Natural killer cell (primary cell): ENCODE results near the gene OR7C1. TPM values are rescaled to one million over a fixed set of nuclear protein-coding genes. Genes with fewer than 3 reads are reported as not detected.
"Not testable (repeated sequence)": the region's sequence is repeated elsewhere in the genome, so short reads cannot be mapped to it uniquely, and the experiment has no call there.

Experiments used
- ATAC-seq, 3 donors: fragments of 150-1000 bp in 2 of 3; fragments of 200-7000 bp in 1 of 3; cut with Tn5 transposase; 1 replicate in 1 of 3; 2 replicates in 2 of 3; pipeline ENCODE4 v1.10.0; 2021; ENCODE audit warnings: mild to moderate bottlenecking in 2 of 3, moderate library complexity in 2 of 3
- DNase-seq, 2 donors: peaks; one replicate each; pipeline versions ENCODE4 v3.0.0 to v3.0.0-alpha.2; 2013 to 2021; ENCODE audit warnings: mixed read lengths in 1 of 2
- H3K27ac ChIP-seq: one replicate; pipeline ENCODE4 v1.5.1; 2013; ENCODE audit warnings: mild to moderate bottlenecking, low read length
- H3K27me3 ChIP-seq: one replicate; pipeline ENCODE4 v1.6.1; 2013; ENCODE audit warnings: low read length; ENCODE audit not compliant: control insufficient read depth, insufficient read depth
- H3K36me3 ChIP-seq: one replicate; pipeline ENCODE4 v1.6.1; 2013; ENCODE audit warnings: low read length; ENCODE audit not compliant: control insufficient read depth, insufficient read depth
- H3K4me1 ChIP-seq: one replicate; pipeline ENCODE4 v1.6.1; 2013; ENCODE audit warnings: low read length; ENCODE audit not compliant: control insufficient read depth, insufficient read depth
- H3K4me3 ChIP-seq: one replicate; pipeline ENCODE4 v1.5.1; 2013; ENCODE audit warnings: low read length
- H3K9me3 ChIP-seq: one replicate; pipeline ENCODE4 v1.6.1; 2013; ENCODE audit warnings: low read length; ENCODE audit not compliant: control insufficient read depth, insufficient read depth
- H3K27ac Mint-ChIP-seq, 2 donors: one replicate each; pipeline ENCODE4 v1.8.0; 2022; ENCODE audit warnings: mild to moderate bottlenecking in 2 of 2, mixed read lengths in 2 of 2, moderate library complexity in 1 of 2
- H3K27me3 Mint-ChIP-seq, 2 donors: one replicate each; pipeline ENCODE4 v1.8.0; 2022; ENCODE audit warnings: low read depth in 2 of 2, mixed read lengths in 2 of 2
- H3K36me3 Mint-ChIP-seq: one replicate; pipeline ENCODE4 v1.8.0; 2022; ENCODE audit warnings: mixed read lengths
- H3K4me1 Mint-ChIP-seq, 2 donors: one replicate each; pipeline ENCODE4 v1.8.0; 2022; ENCODE audit warnings: mixed read lengths in 2 of 2
- H3K4me3 Mint-ChIP-seq: one replicate; pipeline ENCODE4 v1.8.0; 2022; ENCODE audit warnings: mild to moderate bottlenecking, moderate library complexity, mixed read lengths
- H3K9me3 Mint-ChIP-seq, 2 donors: one replicate each; pipeline ENCODE4 v1.8.0; 2022; ENCODE audit warnings: mixed read lengths in 2 of 2
- CTCF ChIP-seq: fragments of 200-600 bp; IDR thresholded peaks from one replicate; pipeline ENCODE4 v1.8.0; 2022; ENCODE audit warnings: antibody characterized with exemption
- WGBS: methylation state at CpG from one replicate; pipeline ENCODE4 v1.1.7; 2013; ENCODE audit warnings: missing lambda C conversion rate; ENCODE audit not compliant: insufficient coverage; 5-methylcytosine and 5-hydroxymethylcytosine counted together
- intact Hi-C: fragments of 100-400 bp; cut with micrococcal nuclease; formaldehyde crosslinking; loops from one replicate; pipeline ENCODE4 v1.14.2; 2022
- total RNA-seq, 4 donors: library from RNA; stranded (reverse); fragments of 120-200 nt in 1 of 4; gene quantifications; one replicate each; pipeline versions ENCODE4 v1.2.3 to v1.2.4, GENCODE V29; 2013 to 2022

OR7C1 gene
- total RNA-seq, 3 donors from 2014 or later (not counting 1 experiment from before 2014, with no cell fraction given) = not detected

DNA sequence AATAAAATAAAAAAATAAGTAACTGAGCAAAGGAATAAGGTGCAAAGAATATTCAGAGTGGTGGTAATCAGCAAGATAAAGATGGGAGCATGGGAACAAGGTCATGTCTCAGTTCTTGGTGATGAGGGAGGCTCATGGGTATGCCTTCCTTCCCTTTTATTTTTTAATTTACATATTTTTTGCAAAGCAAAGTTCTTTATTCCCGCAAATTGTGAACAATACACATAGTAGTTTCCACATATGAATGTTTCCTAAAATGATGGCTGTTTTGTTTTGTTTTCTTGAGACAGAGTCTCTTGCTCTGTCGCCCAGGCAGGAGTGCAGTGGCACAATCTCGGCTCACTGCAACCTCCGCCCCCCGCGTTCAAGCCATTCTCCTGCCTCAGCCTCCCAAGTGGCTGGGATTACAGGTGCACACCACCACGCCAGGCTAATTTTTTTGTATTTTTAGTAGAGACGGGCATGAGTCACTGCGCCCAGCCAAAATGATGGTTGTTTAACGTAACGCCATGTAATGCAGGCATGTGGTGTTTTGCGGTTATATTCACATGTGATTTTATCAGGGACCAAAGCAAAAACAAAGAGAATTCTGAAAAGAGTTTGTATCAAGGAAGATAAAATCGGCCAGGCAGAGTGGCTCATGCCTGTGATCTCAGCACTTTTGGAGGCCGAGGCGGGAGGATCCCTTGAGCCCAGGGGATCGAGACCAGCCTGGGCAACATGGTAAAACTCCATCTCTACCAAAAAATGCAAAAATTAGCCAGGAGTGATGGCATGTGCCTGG lies 52.2 kb downstream of the OR7C1 start:
- no peak overlapping the region for H3K27ac ChIP-seq
- ATAC-seq = peak in 1 of 3 donors; percentile 36

DNA sequence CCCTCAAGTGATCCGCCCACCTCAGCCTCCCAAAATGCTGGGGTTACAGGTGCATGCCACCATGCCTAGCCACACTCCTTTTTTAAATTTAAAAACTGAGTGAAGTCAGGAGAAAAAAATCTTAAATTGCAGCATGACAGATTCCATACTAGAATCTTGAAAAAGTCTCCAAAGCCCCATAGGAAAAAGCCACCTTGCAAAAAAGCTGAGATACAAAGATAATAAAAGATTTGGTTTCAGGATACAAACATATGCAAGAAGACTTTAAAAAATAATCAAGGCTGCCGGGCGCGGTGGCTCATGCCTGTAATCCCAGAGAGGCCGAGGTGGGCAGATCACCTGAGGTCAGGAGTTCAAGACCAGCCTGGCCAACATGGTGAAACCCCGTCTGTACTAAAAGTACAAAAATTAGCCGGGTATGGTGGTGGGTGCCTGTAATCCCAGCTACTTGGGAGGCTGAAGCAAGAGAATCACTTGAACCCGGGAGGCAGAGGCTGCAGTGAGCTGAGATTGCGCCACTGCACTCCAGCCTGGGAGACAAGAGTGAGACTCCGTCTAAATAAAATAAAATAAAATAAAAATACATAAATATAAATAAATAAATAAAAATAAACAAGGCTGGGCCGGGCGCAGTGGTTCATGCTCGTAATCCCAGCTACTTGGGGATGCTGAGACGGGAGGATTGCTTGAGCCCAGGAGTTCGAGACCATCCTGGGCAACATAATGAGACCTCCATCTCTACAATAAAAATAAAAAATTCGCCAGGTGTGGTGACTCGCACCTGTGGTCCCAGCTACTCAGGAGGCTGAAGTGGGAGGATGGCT lies 53.1 kb downstream of the OR7C1 start:
- H3K36me3 Mint-ChIP-seq, H3K27ac ChIP-seq, H3K36me3 ChIP-seq, intact Hi-C loops, DNase-seq, H3K27me3 ChIP-seq, H3K27ac Mint-ChIP-seq, H3K9me3 Mint-ChIP-seq, H3K4me3 Mint-ChIP-seq, H3K9me3 ChIP-seq, H3K4me3 ChIP-seq, ATAC-seq: not testable (repeated sequence)
- WGBS = 92% methylated on average over 15 of the region's 17 CpGs
- peaks cover 39% of the 10 kb centered on the region for H3K4me1 ChIP-seq
- Mint-ChIP-seq H3K4me1 (peaks cover 16 to 24% of the 10 kb centered on the region in 2 donors), H3K27me3 (peaks cover 14 to 16% of the 10 kb centered on the region in 2 donors)

More for the DNA sequence above, 52.2 kb downstream of the OR7C1 start:
- H3K27ac Mint-ChIP-seq = no peak overlapping the region
- DNase-seq = no peak
- H3K4me3 Mint-ChIP-seq = no peak overlapping the region
- WGBS = 87% methylated on average over 15 of the region's 16 CpGs
- intact Hi-C loops = no loop called here
- peaks cover 10 to 15% of the 10 kb centered on the region in 2 donors for H3K27me3 Mint-ChIP-seq
- no peaks in the 10 kb centered on the region for H3K27me3 ChIP-seq
- H3K4me1 Mint-ChIP-seq = peaks cover 16 to 22% of the 10 kb centered on the region in 2 donors
- H3K36me3 ChIP-seq = no peaks in the 10 kb centered on the region
- H3K36me3 Mint-ChIP-seq = no peaks in the 10 kb centered on the region
- no peak for TF ChIP-seq CTCF
- H3K4me3 ChIP-seq = no peak overlapping the region
- no peaks in the 10 kb centered on the region for H3K9me3 Mint-ChIP-seq
- H3K9me3 ChIP-seq = no peaks in the 10 kb centered on the region
- H3K4me1 ChIP-seq = peaks cover 40% of the 10 kb centered on the region

- H3K4me3 ChIP-seq, ATAC-seq, H3K4me3 Mint-ChIP-seq, intact Hi-C loops, H3K27me3 ChIP-seq, H3K36me3 Mint-ChIP-seq, DNase-seq, H3K9me3 Mint-ChIP-seq, H3K36me3 ChIP-seq, H3K27ac ChIP-seq, H3K27ac Mint-ChIP-seq, H3K9me3 ChIP-seq: not testable (repeated sequence)
- WGBS = 74% methylated on average over 9 of the region's 14 CpGs
- peaks cover 20 to 21% of the 10 kb centered on the region in 2 donors for H3K27me3 Mint-ChIP-seq
- H3K4me1 ChIP-seq = peaks cover 39% of the 10 kb centered on the region
- H3K4me1 Mint-ChIP-seq = peaks cover 12 to 26% of the 10 kb centered on the region in 2 donors
Measured at GRCh38 chr19:14780622-14781225, 54.3 kb downstream of the OR7C1 start.

GRCh38 chr19:14779151-14779550 lies 55.8 kb downstream of the OR7C1 start:
- H3K9me3 Mint-ChIP-seq = no peaks in the 10 kb centered on the region

DNA sequence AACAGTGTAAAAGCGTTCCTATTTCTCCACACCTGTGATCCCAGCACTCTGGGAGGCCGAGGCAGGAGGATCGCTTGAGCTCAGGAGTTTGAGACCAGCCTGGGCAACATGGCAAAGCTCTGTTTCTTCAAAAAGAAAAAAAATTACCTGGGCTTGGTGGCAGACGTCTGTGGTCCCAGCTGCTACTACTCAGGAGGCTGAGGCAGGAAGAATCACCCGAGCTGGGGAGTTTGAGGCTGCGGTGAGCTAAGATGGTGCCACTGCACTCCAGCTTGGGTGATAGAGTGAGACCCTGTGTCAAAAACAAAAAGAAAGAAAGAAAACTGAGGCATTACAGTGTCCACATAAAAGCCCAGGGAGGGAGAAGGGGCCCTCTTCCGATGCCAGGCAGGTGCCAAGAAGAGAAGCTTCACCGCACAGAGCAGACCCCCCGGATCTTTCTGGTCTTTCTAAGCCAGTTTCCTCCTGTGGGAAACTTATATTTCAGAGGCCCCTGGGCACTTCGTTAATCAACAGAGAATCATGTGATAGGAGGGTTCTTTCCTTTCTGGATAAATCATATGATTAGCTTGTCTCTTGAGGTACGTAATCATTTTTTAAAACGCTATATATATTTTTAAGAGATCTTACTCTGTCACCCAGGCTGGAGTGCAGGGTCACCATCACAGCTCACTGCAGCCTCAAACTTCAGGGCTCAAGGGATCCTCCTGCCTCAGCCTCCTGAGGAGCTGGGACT lies 56.7 kb downstream of the OR7C1 start, which contains the start of gene ADGRE2:
Gene ADGRE2 (minus strand): TSS at position 451 of the 736 bp plus-strand sequence. CDS start 1,804 bp downstream, outside the sequence.
- H3K27ac Mint-ChIP-seq = not testable (repeated sequence)

More at GRCh38 chr19:14779151-14779550, 55.8 kb downstream of the OR7C1 start:
- ATAC-seq (no peak), DNase-seq (no peak)
- Mint-ChIP-seq H3K27ac (no peak overlapping the region), H3K36me3 (no peaks in the 10 kb centered on the region), H3K4me3 (no peak overlapping the region), H3K4me1 (peaks cover 7 to 13% of the 10 kb centered on the region in 2 donors), H3K27me3 (peaks cover 14 to 22% of the 10 kb centered on the region in 2 donors)
- no peak for TF ChIP-seq CTCF
- Histone ChIP-seq H3K36me3 (no peaks in the 10 kb centered on the region), H3K27ac (no peak overlapping the region), H3K27me3 (peaks cover 7% of the 10 kb centered on the region), H3K4me1 (peaks cover 31% of the 10 kb centered on the region), H3K4me3 (no peak overlapping the region), H3K9me3 (no peaks in the 10 kb centered on the region)
- WGBS = 77% methylated on average over 4 of the region's 5 CpGs
- intact Hi-C loops = no loop called here

More for the DNA sequence above, 56.7 kb downstream of the OR7C1 start, which contains the start of gene ADGRE2:
- intact Hi-C loops, H3K36me3 ChIP-seq, H3K27me3 ChIP-seq, DNase-seq, H3K4me3 Mint-ChIP-seq, H3K27ac ChIP-seq, H3K4me3 ChIP-seq, ATAC-seq, H3K36me3 Mint-ChIP-seq, H3K9me3 Mint-ChIP-seq, H3K9me3 ChIP-seq: not testable (repeated sequence)
- WGBS = 34% methylated on average over 10 of the region's 12 CpGs
- H3K4me1 ChIP-seq = peaks cover 28% of the 10 kb centered on the region
- Mint-ChIP-seq H3K27me3 (peaks cover 19 to 22% of the 10 kb centered on the region in 2 donors), H3K4me1 (peaks cover 7 to 19% of the 10 kb centered on the region in 2 donors)
